IMR-90 (cell line): ENCODE data around the gene CAMTA1. TPM values are rescaled to one million over a fixed set of nuclear protein-coding genes. Genes with fewer than 3 reads are reported as not detected.

Experiments
- ATAC-seq: fragments of 200-7000 bp; cut with Tn5 transposase; 2 replicates; pipeline ENCODE4 v1.9.1; 2020; ENCODE audit warnings: low read depth, mild to moderate bottlenecking, moderate library complexity
- BruUV-seq: library from RNA; stranded (reverse); fragments of 400-500 nt; replicated peaks from 2 replicates; lab custom pipeline; 2021; lab: Mats Ljungman, UMichigan
- CTCF ChIA-PET: fragments of 300-600 bp; formaldehyde crosslinking; extraction: SDS; loops from one replicate; lab custom pipeline; 2021; ENCODE audit warnings: antibody characterized with exemption; lab: Yijun Ruan, JAX
- POLR2A ChIA-PET: fragments of 300-600 bp; sonication (Branson Sonifier 250); formaldehyde crosslinking; loops from one replicate; lab custom pipeline; 2022; ENCODE audit warnings: antibody characterized with exemption; ENCODE audit not compliant: unreplicated experiment; lab: Charles Lee
- DNase-seq: peaks from one replicate; pipeline ENCODE4 v3.0.0; 2013
- H2AFZ ChIP-seq: replicated peaks from 2 replicates; pipeline ENCODE3; 2013; ENCODE audit warnings: low read length, mild to moderate bottlenecking; ENCODE audit not compliant: poor library complexity
- H2AK5ac ChIP-seq: 2 replicates; pipeline ENCODE4 v1.6.1; 2013; ENCODE audit warnings: low read depth, low read length, inconsistent platforms
- H2AK9ac ChIP-seq: replicated peaks from 2 replicates; pipeline ENCODE3; 2013; ENCODE audit warnings: mild to moderate bottlenecking, low read depth, low read length, moderate library complexity; ENCODE audit not compliant: poor library complexity
- H2BK120ac ChIP-seq: 2 replicates; pipeline ENCODE4 v1.6.1; 2013; ENCODE audit warnings: low read depth, low read length, inconsistent platforms
- H2BK15ac ChIP-seq: 3 replicates; pipeline ENCODE4 v1.6.1; 2013; ENCODE audit warnings: low read depth, low read length, inconsistent platforms
- H2BK20ac ChIP-seq: 2 replicates; pipeline ENCODE4 v1.6.1; 2013; ENCODE audit warnings: low read depth, mild to moderate bottlenecking, inconsistent platforms, low read length, moderate library complexity
- H2BK5ac ChIP-seq: 2 replicates; pipeline ENCODE4 v1.6.1; 2013; ENCODE audit warnings: mild to moderate bottlenecking, low read depth, low read length, inconsistent platforms; ENCODE audit not compliant: poor library complexity, severe bottlenecking
- H3K14ac ChIP-seq: replicated peaks from 2 replicates; pipeline ENCODE4 v1.6.1; 2013; ENCODE audit warnings: low read depth, low read length, inconsistent platforms
- H3K18ac ChIP-seq: 2 replicates; pipeline ENCODE4 v1.6.1; 2013; ENCODE audit warnings: low read depth, low read length, control low read depth
- H3K23ac ChIP-seq: 2 replicates; pipeline ENCODE4 v1.6.1; 2013; ENCODE audit warnings: low read depth, low read length, inconsistent platforms
- H3K27ac ChIP-seq: 2 replicates; pipeline ENCODE4 v1.5.1; 2013; ENCODE audit warnings: mild to moderate bottlenecking, control low read depth, low read length; ENCODE audit not compliant: insufficient read depth
- H3K27me3 ChIP-seq: 2 replicates; pipeline ENCODE4 v1.6.1; 2013; ENCODE audit warnings: low read length; ENCODE audit not compliant: control insufficient read depth, insufficient read depth
- H3K36me3 ChIP-seq: 2 replicates; pipeline ENCODE4 v1.6.1; 2013; ENCODE audit warnings: low read length, mixed read lengths; ENCODE audit not compliant: control insufficient read depth, insufficient read depth
- H3K4ac ChIP-seq: 2 replicates; pipeline ENCODE4 v1.6.1; 2013; ENCODE audit warnings: low read depth, low read length, inconsistent platforms
- H3K4me1 ChIP-seq: 2 replicates; pipeline ENCODE4 v1.6.1; 2013; ENCODE audit warnings: low read length, mixed read lengths; ENCODE audit not compliant: control insufficient read depth, insufficient read depth
- H3K4me2 ChIP-seq: 2 replicates; pipeline ENCODE4 v1.6.1; 2013; ENCODE audit warnings: low read depth, mild to moderate bottlenecking, control low read depth, low read length, moderate library complexity
- H3K4me3 ChIP-seq: 2 replicates; pipeline ENCODE4 v1.5.1; 2013; ENCODE audit warnings: low read depth, mild to moderate bottlenecking, control low read depth, low read length, moderate library complexity; ENCODE audit not compliant: insufficient read depth
- H3K56ac ChIP-seq: 2 replicates; pipeline ENCODE4 v1.6.1; 2013; ENCODE audit warnings: low read length, inconsistent platforms; ENCODE audit not compliant: insufficient read depth; ENCODE audit errors: extremely low read depth
- H3K79me1 ChIP-seq, 2 experiments: 2 replicates each; pipeline ENCODE4 v1.6.1; 2013; ENCODE audit warnings: low read length in 2 of 2, inconsistent platforms in 1 of 2, low read depth in 1 of 2
- H3K9ac ChIP-seq: 2 replicates; pipeline ENCODE4 v1.6.1; 2013; ENCODE audit warnings: low read depth, low read length, control low read depth
- H3K9me1 ChIP-seq: 2 replicates; pipeline ENCODE4 v1.6.1; 2013; ENCODE audit warnings: low read length, inconsistent platforms; ENCODE audit not compliant: insufficient read depth
- H3K9me3 ChIP-seq: 2 replicates; pipeline ENCODE4 v1.6.1; 2013; ENCODE audit warnings: low read length; ENCODE audit not compliant: control insufficient read depth, insufficient read depth
- H4K20me1 ChIP-seq: 2 replicates; pipeline ENCODE4 v1.6.1; 2013; ENCODE audit warnings: low read length, inconsistent platforms; ENCODE audit not compliant: insufficient read depth
- H4K5ac ChIP-seq: 2 replicates; pipeline ENCODE4 v1.6.1; 2013; ENCODE audit warnings: mild to moderate bottlenecking, low read depth, low read length, control low read depth
- H4K8ac ChIP-seq, 2 experiments: 2 replicates each; pipeline ENCODE4 v1.6.1; 2013; ENCODE audit warnings: low read depth in 2 of 2, low read length in 2 of 2, control low read depth in 1 of 2, inconsistent platforms in 1 of 2
- H4K91ac ChIP-seq: 2 replicates; pipeline ENCODE4 v1.6.1; 2013; ENCODE audit warnings: low read depth, low read length, inconsistent platforms; ENCODE audit not compliant: insufficient read depth
- FOS ChIP-seq: fragments of 150-350 bp; IDR thresholded peaks from 2 replicates; pipeline ENCODE4 v1.6.1; 2016; ENCODE audit warnings: low read depth, low read length
- POLR2A ChIP-seq: IDR thresholded peaks from 2 replicates; pipeline ENCODE4 v1.6.1; 2012; ENCODE audit warnings: mild to moderate bottlenecking, low read depth, low read length
- RAD21 ChIP-seq: IDR thresholded peaks from 2 replicates; pipeline ENCODE4 v1.6.1; 2012; ENCODE audit warnings: low read length, improper control_type of control experiment
- WGBS, 2 experiments: methylation state at CpG; one replicate each; pipeline versions ENCODE4 v1.1.5 to v1.1.7; 2013; ENCODE audit warnings: missing lambda C conversion rate in 2 of 2; ENCODE audit not compliant: insufficient read length in 1 of 2; ENCODE audit errors: extremely low coverage in 2 of 2; 5-methylcytosine and 5-hydroxymethylcytosine counted together
- dilution Hi-C: fragments of 300-500 bp; cut with HindIII; formaldehyde crosslinking; loops from one replicate; pipeline ENCODE4 v1.14.3; 2018; ENCODE audit warnings: low sequenced_read_pairs; ENCODE audit not compliant: unreplicated experiment
- in situ Hi-C: fragments of 300-500 bp; cut with MboI; formaldehyde crosslinking; loops from 3 replicates; pipeline ENCODE4 v1.14.3; 2019; ENCODE audit warnings: low sequenced_read_pairs, inconsistent platforms, mixed read lengths
- intact Hi-C: fragments of 100-400 bp; cut with micrococcal nuclease; formaldehyde crosslinking; loops from 2 replicates; pipeline ENCODE4 v1.10.0; 2022
- polyA plus RNA-seq, 3 experiments: library from polyadenylated mRNA; depleted of rRNA; stranded (reverse); fragments of >200 nt; gene quantifications; 2 replicates each; pipeline ENCODE4 v1.2.3, GENCODE V29; 2012; ENCODE audit warnings: low replicate concordance in 1 of 3
- total RNA-seq: library from RNA; depleted of rRNA; stranded (reverse); fragments of >200 nt; gene quantifications from 2 replicates; pipeline ENCODE4 v1.2.3, GENCODE V29; 2012
- TF ChIP-seq, protein P1 (sequence below): fragments of 150-350 bp; IDR thresholded peaks from 2 replicates; pipeline ENCODE4 v1.6.1; 2016; ENCODE audit warnings: low read depth, mild to moderate bottlenecking, low read length, moderate library complexity, borderline replicate concordance

Gene CAMTA1
- total and polyA plus RNA-seq, 2 of the 4 experiments (the other 2 are of a cell fraction): 35.5 to 74.3 TPM

DNA sequence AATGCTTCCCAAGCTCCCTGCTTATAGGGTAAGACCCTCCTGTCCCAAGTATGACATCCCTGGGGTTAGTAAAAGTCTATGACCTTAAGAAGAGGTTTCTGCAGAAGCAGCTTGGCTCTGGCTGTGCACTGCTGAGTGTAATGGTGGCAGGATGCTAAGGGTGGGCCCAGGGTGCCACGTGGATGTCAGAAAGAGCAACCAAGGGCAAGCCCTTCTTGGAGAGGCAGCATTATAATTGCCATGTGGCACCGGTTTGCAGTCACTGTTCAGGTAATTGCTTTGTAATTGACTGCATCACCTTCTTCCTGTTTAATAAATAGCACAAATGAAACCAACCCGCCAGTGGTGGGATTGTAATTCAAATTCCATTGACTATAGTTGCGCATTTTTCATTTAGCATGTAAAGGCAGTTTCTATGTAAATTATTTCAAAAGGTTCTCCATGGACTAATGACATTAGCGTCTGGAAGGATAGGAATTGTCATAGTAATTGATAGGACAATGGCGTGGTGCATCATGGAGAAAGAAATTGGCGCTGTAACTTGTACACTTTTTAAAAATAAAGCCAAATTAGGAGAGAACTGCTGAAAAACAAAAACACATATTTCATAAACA is 495.2 kb downstream of the CAMTA1 start:
- peak overlapping the region; percentile 19; the same call in 1 of the 2 replicates for H4K5ac ChIP-seq
- peak overlapping the region; percentile 37 for H4K91ac ChIP-seq
- no peaks in the 10 kb centered on the region for H3K36me3 ChIP-seq
- H3K9ac ChIP-seq: no peak overlapping the region
- peaks cover 32% of the 10 kb centered on the region for H3K4me1 ChIP-seq
- H3K4me3 ChIP-seq: no peak overlapping the region
- H3K27ac ChIP-seq: no peak overlapping the region
- no peak overlapping the region for H3K4me2 ChIP-seq
- peak overlapping the region; percentile 40; the same call in 1 of the 2 replicates for H3K18ac ChIP-seq
- peak overlapping the region; percentile 27; the same call in 1 of the 2 replicates for H3K14ac ChIP-seq
- CTCF ChIA-PET: no interaction called here
- no CpG with 5 or more reads among the region's 7 CpGs for WGBS, 2 experiments
- intact Hi-C loops (no loop called here), dilution Hi-C loops (no loop called here), in situ Hi-C loops (no loop called here)
- BruUV-seq: no TSS peak
- H2BK5ac ChIP-seq: peak overlapping the region; percentile 22
- H2AFZ ChIP-seq: no peak overlapping the region
- POLR2A ChIA-PET: no interaction called here
- no peak overlapping the region for H3K56ac ChIP-seq
- TF ChIP-seq POLR2A: no peak
- TF ChIP-seq, protein P1, sequence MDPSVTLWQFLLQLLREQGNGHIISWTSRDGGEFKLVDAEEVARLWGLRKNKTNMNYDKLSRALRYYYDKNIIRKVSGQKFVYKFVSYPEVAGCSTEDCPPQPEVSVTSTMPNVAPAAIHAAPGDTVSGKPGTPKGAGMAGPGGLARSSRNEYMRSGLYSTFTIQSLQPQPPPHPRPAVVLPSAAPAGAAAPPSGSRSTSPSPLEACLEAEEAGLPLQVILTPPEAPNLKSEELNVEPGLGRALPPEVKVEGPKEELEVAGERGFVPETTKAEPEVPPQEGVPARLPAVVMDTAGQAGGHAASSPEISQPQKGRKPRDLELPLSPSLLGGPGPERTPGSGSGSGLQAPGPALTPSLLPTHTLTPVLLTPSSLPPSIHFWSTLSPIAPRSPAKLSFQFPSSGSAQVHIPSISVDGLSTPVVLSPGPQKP: no peak
- TF ChIP-seq FOS: no peak
- TF ChIP-seq RAD21: no peak
- no peaks in the 10 kb centered on the region for H3K27me3 ChIP-seq
- H2BK20ac ChIP-seq: peak overlapping the region; percentile 57; the same call in 1 of the 2 replicates
- no peaks in the 10 kb centered on the region for H3K79me1 ChIP-seq
- H4K8ac ChIP-seq: peak overlapping the region in 1 of 2 experiments; percentile 44; a peak in 2 of 4 replicates
- ATAC-seq (no peak), DNase-seq (no peak)
- H2AK9ac ChIP-seq: no peak overlapping the region
- H2AK5ac ChIP-seq: peak overlapping the region; percentile 49; the same call in 1 of the 2 replicates
- H3K9me1 ChIP-seq: peaks cover 27% of the 10 kb centered on the region
- peak overlapping the region; percentile 24; the same call in 1 of the 2 replicates for H3K4ac ChIP-seq
- H2BK15ac ChIP-seq: 0 out of 3 replicates have a peak overlapping the region, but pooled peaks have one; percentile 1
- H3K23ac ChIP-seq: no peak overlapping the region
- no peaks in the 10 kb centered on the region for H4K20me1 ChIP-seq
- peak overlapping the region; percentile 75 for H2BK120ac ChIP-seq
- no peaks in the 10 kb centered on the region; the same call in 1 of the 2 replicates for H3K9me3 ChIP-seq
